Adrenal gland (tissue), 5 donors: ENCODE measurements around the gene MFSD11.

Experiments used
- CTCF ChIP-seq, 6 experiments: fragments of 450-650 bp in 4 of 6; fragments of 200-600 bp in 2 of 6; sonication (generic) in 1 of 6; IDR thresholded peaks; 1 replicate in 5 of 6; 2 replicates in 1 of 6; pipeline versions ENCODE4 v1.5.1 to v1.8.0; 2016 to 2021; ENCODE audit warnings: antibody characterized with exemption in 6 of 6, mild to moderate bottlenecking in 2 of 6, moderate library complexity in 1 of 6
- POLR2A ChIP-seq, 2 donors: fragments of 450-650 bp; IDR thresholded peaks; one replicate each; pipeline ENCODE4 v1.6.1; 2017; ENCODE audit warnings: antibody characterized with exemption in 2 of 2, mild to moderate bottlenecking in 2 of 2, moderate library complexity in 1 of 2
- donor health status: DM: no; HTN: no; CAD: no.

- no peak for TF ChIP-seq CTCF (IDR thresholded peaks at IDR 0.05)
- no peak for TF ChIP-seq POLR2A (IDR thresholded peaks at IDR 0.05)
Observed at GRCh38 chr17:76700270-76700616, 37.7 kb upstream of the MFSD11 start.
